Motor neuron (in vitro differentiated cells): Measurements from ENCODE around the gene SPINK6. TPM values are rescaled to one million over a fixed set of nuclear protein-coding genes. Genes with fewer than 3 reads are reported as not detected.

Source experiments
- ATAC-seq, 8 experiments: fragments of 200-7000 bp; cut with Tn5 transposase; replicated peaks in 6 of 8; 2 replicates each; pipeline ENCODE4 v1.8.0; 2021; ENCODE audit warnings: mild to moderate bottlenecking in 8 of 8, moderate library complexity in 8 of 8
- H3K27ac ChIP-seq, 2 donors: fragments of 250-450 bp; sonication (Bioruptor Pico); 2 replicates each; pipeline ENCODE4 v1.9.0; 2021; ENCODE audit warnings: antibody characterized with exemption in 2 of 2, mild to moderate bottlenecking in 2 of 2, moderate library complexity in 1 of 2
- H3K4me1 ChIP-seq, 2 donors: fragments of 250-450 bp; sonication (Bioruptor Pico); replicated peaks in 1 of 2; 2 replicates each; pipeline ENCODE4 v1.6.1; 2021; ENCODE audit warnings: antibody characterized with exemption in 2 of 2, mild to moderate bottlenecking in 2 of 2, moderate library complexity in 1 of 2
- H3K4me3 ChIP-seq, 5 donors: fragments of 250-450 bp; sonication (Bioruptor Pico); 2 replicates each; pipeline ENCODE4 v1.9.0; 2021; ENCODE audit warnings: antibody characterized with exemption in 5 of 5, mild to moderate bottlenecking in 5 of 5, moderate library complexity in 4 of 5
- WGBS, 10 experiments: fragments of 450-650 bp; shearing (Covaris generic); methylation state at CpG; one replicate each; pipeline ENCODE4 v1.0.0; 2022; 5-methylcytosine and 5-hydroxymethylcytosine counted together
- in situ Hi-C, 9 experiments: fragments of 400-800 bp; cut with MboI; loops; one replicate each; pipeline ENCODE4 v1.15.0; 2021; ENCODE audit warnings: low sequenced_read_pairs in 9 of 9, low pct_unique_long_range_greater_than_20kb in 2 of 9; ENCODE audit not compliant: unreplicated experiment in 9 of 9
- total RNA-seq, 8 experiments: library from RNA; unstranded; fragments of 300-600 nt; gene quantifications; 2 replicates each; pipeline versions ENCODE4 v1.2.3 to v1.2.4, GENCODE V29; 2022

SPINK6 gene
- total RNA-seq: 1 to 10 TPM in 1 of 8 experiments, not detected in 7; 1.1 TPM

- 0 to 100% (median 91%) methylated on average over 1 to 2 of the region's 2 CpGs for WGBS, 10 experiments
- Histone ChIP-seq H3K4me1 (no peaks in the 10 kb centered on the region), H3K4me3 (no peak within 1 kb of the TSS), H3K27ac (no peak within 1 kb of the TSS)
- in situ Hi-C loops: no loop called here
- no peak for ATAC-seq
Observed at GRCh38 chr5:148202531-148203203, at the start of gene SPINK6. SPINK6 (plus strand) TSS chr5:148203042; CDS start chr5:148203097, 55 bp downstream.

- ATAC-seq: no peak
- Histone ChIP-seq H3K4me1 (no peaks in the 10 kb centered on the region), H3K4me3 (no peak overlapping the region), H3K27ac (no peak overlapping the region)
- 0 to 86% (median 55%) methylated on average over 1 of the region's 1 CpG; no CpG with 5 or more reads in 4 of the 10 experiments for WGBS, 10 experiments
- in situ Hi-C loops: no loop called here
Observed at GRCh38 chr5:148156609-148157008, 46.2 kb upstream of the SPINK6 start.

- Histone ChIP-seq H3K4me3 (no peak overlapping the region), H3K4me1 (no peaks in the 10 kb centered on the region), H3K27ac (no peak overlapping the region)
- WGBS, 10 experiments: 25 to 100% (median 83%) methylated on average over 1 of the region's 1 CpG; no CpG with 5 or more reads in 3 of the 10 experiments
- in situ Hi-C loops: no loop called here
- ATAC-seq: no peak
Observed at GRCh38 chr5:148162038-148162437, 40.8 kb upstream of the SPINK6 start.

GRCh38 chr5:148163345-148163744 is 39.5 kb upstream of the SPINK6 start:
- H3K4me3 ChIP-seq: no peak overlapping the region

GRCh38 chr5:148166550-148167283 is 36.1 kb upstream of the SPINK6 start:
- ATAC-seq: no peak
- WGBS, 10 experiments: 3 to 100% (median 71%) methylated on average over 1 to 4 of the region's 4 CpGs

More at GRCh38 chr5:148163345-148163744, 39.5 kb upstream of the SPINK6 start:
- Histone ChIP-seq H3K4me1 (no peaks in the 10 kb centered on the region), H3K27ac (no peak overlapping the region)
- WGBS, 10 experiments: 40 to 88% (median 60%) methylated on average over 1 of the region's 1 CpG; no CpG with 5 or more reads in 5 of the 10 experiments
- no peak for ATAC-seq
- in situ Hi-C loops: no loop called here

GRCh38 chr5:148168246-148168645 is 34.6 kb upstream of the SPINK6 start, which contains the start of gene SPINK14:
SPINK14 (plus strand) TSS chr5:148168546; CDS start chr5:148169733, 1,187 bp downstream.
- H3K4me1 ChIP-seq: no peaks in the 10 kb centered on the region
- H3K4me3 ChIP-seq: no peak within 1 kb of the TSS
- 40 to 100% (median 82%) methylated on average over 1 of the region's 1 CpG; no CpG with 5 or more reads in 2 of the 10 experiments for WGBS, 10 experiments
- in situ Hi-C loops: no loop called here
- no peak within 1 kb of the TSS for H3K27ac ChIP-seq
- no peak for ATAC-seq

More at GRCh38 chr5:148166550-148167283, 36.1 kb upstream of the SPINK6 start:
- Histone ChIP-seq H3K27ac (no peak overlapping the region), H3K4me1 (no peaks in the 10 kb centered on the region), H3K4me3 (no peak overlapping the region)
- in situ Hi-C loops: no loop called here

GRCh38 chr5:148172377-148172776 is 30.5 kb upstream of the SPINK6 start:
- in situ Hi-C loops: no loop called here
- H3K4me1 ChIP-seq: no peaks in the 10 kb centered on the region
- ATAC-seq: no peak
- WGBS, 10 experiments: 0 to 85% (median 59%) methylated on average over 2 of the region's 2 CpGs; no CpG with 5 or more reads in 1 of the 10 experiments
- no peak overlapping the region for H3K4me3 ChIP-seq
- no peak overlapping the region for H3K27ac ChIP-seq

GRCh38 chr5:148176480-148176879 is 26.4 kb upstream of the SPINK6 start:
- H3K4me3 ChIP-seq: no peak overlapping the region
- WGBS, 10 experiments: 0 to 80% (median 60%) methylated on average over 1 to 2 of the region's 2 CpGs; no CpG with 5 or more reads in 1 of the 10 experiments
- H3K27ac ChIP-seq: no peak overlapping the region
- no peak for ATAC-seq
- no peaks in the 10 kb centered on the region for H3K4me1 ChIP-seq
- in situ Hi-C loops: loop anchor here in 5 of 9 experiments (5.0 to 25.0 kb wide), 4 partner anchors 186 to 561 kb away; no protein-coding TSS in a partner anchor

GRCh38 chr5:148177207-148177606 is 25.6 kb upstream of the SPINK6 start:
- no peak overlapping the region for H3K4me3 ChIP-seq
- H3K4me1 ChIP-seq: no peaks in the 10 kb centered on the region
- WGBS, 10 experiments: 71 to 100% (median 100%) methylated on average over 1 of the region's 1 CpG; no CpG with 5 or more reads in 7 of the 10 experiments
- in situ Hi-C loops: loop anchor here in 5 of 9 experiments (5.0 to 25.0 kb wide), 4 partner anchors 185 to 560 kb away; no protein-coding TSS in a partner anchor
- no peak overlapping the region for H3K27ac ChIP-seq
- ATAC-seq: no peak

GRCh38 chr5:148179234-148179824 is 23.5 kb upstream of the SPINK6 start:
- Histone ChIP-seq H3K27ac (no peak overlapping the region), H3K4me1 (no peaks in the 10 kb centered on the region), H3K4me3 (no peak overlapping the region)
- in situ Hi-C loops: loop anchor here in 5 of 9 experiments (5.0 to 25.0 kb wide), 4 partner anchors 183 to 558 kb away; no protein-coding TSS in a partner anchor
- WGBS, 10 experiments: 13 to 61% (median 41%) methylated on average over 2 to 3 of the region's 3 CpGs
- ATAC-seq: peak in 3 of 8 experiments; percentile 42 to 59 (median 50)

GRCh38 chr5:148186248-148187003 is 16.4 kb upstream of the SPINK6 start:
- in situ Hi-C loops: loop anchor here in 5 of 9 experiments (25.0 kb wide), 3 partner anchors 176 to 551 kb away; no protein-coding TSS in a partner anchor
- Histone ChIP-seq H3K4me1 (no peaks in the 10 kb centered on the region), H3K4me3 (no peak overlapping the region), H3K27ac (no peak overlapping the region)
- WGBS, 10 experiments: 24 to 93% (median 63%) methylated on average over 1 to 3 of the region's 3 CpGs; no CpG with 5 or more reads in 1 of the 10 experiments
- peak in 2 of 8 experiments; percentile 91 to 100 for ATAC-seq

- H3K27ac ChIP-seq: no peak overlapping the region
- ATAC-seq: no peak
- no peaks in the 10 kb centered on the region for H3K4me1 ChIP-seq
- in situ Hi-C loops: loop anchor here in 5 of 9 experiments (25.0 kb wide), 3 partner anchors 171 to 546 kb away; no protein-coding TSS in a partner anchor
- 0 to 67% (median 20%) methylated on average over 1 of the region's 1 CpG; no CpG with 5 or more reads in 2 of the 10 experiments for WGBS, 10 experiments
- no peak overlapping the region for H3K4me3 ChIP-seq
Observed at GRCh38 chr5:148191010-148191409, 11.8 kb upstream of the SPINK6 start.
